SU-DHL-6 (cell line): Measurements from ENCODE around the gene EGR1.

Source experiments
- H2AFZ ChIP-seq: fragments of 200-600 bp; sonication (generic); 2 replicates; pipeline ENCODE4 v1.6.1; 2014; ENCODE audit warnings: low read depth, mild to moderate bottlenecking, moderate library complexity, mixed read lengths, antibody characterized with exemption, low read length; ENCODE audit not compliant: severe bottlenecking
- H3F3A ChIP-seq: fragments of 200-600 bp; shearing (Covaris generic); 2 replicates; pipeline ENCODE4 v1.6.0; 2016; ENCODE audit warnings: antibody characterized with exemption, mild to moderate bottlenecking; ENCODE audit not compliant: insufficient read depth
- H3K27ac ChIP-seq: fragments of 200-600 bp; sonication (generic); 2 replicates; pipeline ENCODE4 v1.5.1; 2016; ENCODE audit warnings: low read depth, mild to moderate bottlenecking, low read length, moderate library complexity, mixed read lengths
- H3K27me3 ChIP-seq: fragments of 200-600 bp; sonication (generic), shearing (Covaris generic); 2 replicates; pipeline ENCODE4 v1.6.0; 2014; ENCODE audit warnings: mild to moderate bottlenecking, low read length
- H3K36me3 ChIP-seq: fragments of 200-600 bp; sonication (generic); 2 replicates; pipeline ENCODE4 v1.6.1; 2014; ENCODE audit warnings: mild to moderate bottlenecking, low read length, mixed read lengths
- H3K4me2 ChIP-seq: fragments of 300-600, 200-600 bp; shearing (Covaris generic), sonication (generic); 2 replicates; pipeline ENCODE4 v1.6.0; 2014; ENCODE audit warnings: low read length, low read depth, mild to moderate bottlenecking; ENCODE audit not compliant: poor library complexity, severe bottlenecking
- H3K4me3 ChIP-seq: fragments of 200-600 bp; sonication (generic); 2 replicates; pipeline ENCODE4 v1.5.1; 2014; ENCODE audit warnings: antibody characterized with exemption, low read length, mild to moderate bottlenecking, mixed read lengths; ENCODE audit not compliant: insufficient read depth, poor library complexity, severe bottlenecking
- H3K79me2 ChIP-seq: fragments of 200-600 bp; sonication (generic); 2 replicates; pipeline ENCODE4 v1.6.1; 2014; ENCODE audit warnings: mild to moderate bottlenecking, low read length, moderate library complexity; ENCODE audit not compliant: insufficient read depth
- H3K9ac ChIP-seq: fragments of 200-600 bp; sonication (generic); 2 replicates; pipeline ENCODE4 v1.7.0; 2014; ENCODE audit warnings: mild to moderate bottlenecking, low read length
- H3K9me2 ChIP-seq: fragments of 200-600 bp; sonication (generic); replicated peaks from 2 replicates; pipeline ENCODE4 v1.6.1; 2014; ENCODE audit warnings: low read length; ENCODE audit not compliant: insufficient read depth
- H3K9me3 ChIP-seq: fragments of 200-600 bp; sonication (generic); 2 replicates; pipeline ENCODE4 v1.6.1; 2014; ENCODE audit warnings: low read length, mixed read lengths; ENCODE audit not compliant: insufficient read depth
- H4K20me1 ChIP-seq: fragments of 200-600 bp; sonication (generic); 2 replicates; pipeline ENCODE4 v1.6.1; 2014; ENCODE audit warnings: low read depth, mild to moderate bottlenecking, antibody characterized with exemption, low read length, moderate library complexity, mixed read lengths
- CTCF ChIP-seq: fragments of 200-600 bp; sonication (generic); IDR thresholded peaks from one replicate; pipeline ENCODE4 v1.5.1; 2017; ENCODE audit warnings: antibody characterized with exemption, mild to moderate bottlenecking, low read length, moderate library complexity; ENCODE audit not compliant: insufficient read depth, poor library complexity, severe bottlenecking
- EZH2phosphoT487 ChIP-seq: fragments of 200-600 bp; sonication (generic), shearing (Covaris generic); conservative IDR thresholded peaks from 2 replicates; pipeline ENCODE4 v1.6.1; 2018; ENCODE audit warnings: mild to moderate bottlenecking, antibody characterized with exemption, low read length, moderate library complexity, mixed read lengths

The EGR1 gene

DNA sequence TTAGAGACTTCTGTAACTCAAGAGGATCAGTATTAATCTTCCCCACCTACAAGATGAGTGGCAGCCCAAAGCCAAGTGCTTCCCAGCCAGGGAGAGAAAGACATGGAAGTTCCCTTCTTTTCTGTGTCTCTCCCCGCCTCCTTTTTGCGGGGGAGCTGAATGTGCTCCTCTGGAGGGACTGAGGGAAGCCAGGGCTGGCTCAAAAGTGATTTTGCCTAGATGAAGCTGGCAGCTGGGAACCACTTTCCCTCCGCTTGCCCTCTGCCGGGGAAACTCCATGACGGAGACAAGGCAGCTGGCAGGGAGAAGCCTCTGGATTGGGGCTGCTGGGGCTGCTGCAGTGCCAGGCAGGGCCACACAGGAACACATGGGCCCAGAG lies 24.4 kb downstream of the EGR1 start:
- no peaks in the 10 kb centered on the region for H3K36me3 ChIP-seq
- H3K4me2 ChIP-seq, result no peak overlapping the region
- H3K9ac ChIP-seq, result no peak overlapping the region
- H3K27me3 ChIP-seq, result no peaks in the 10 kb centered on the region
- H4K20me1 ChIP-seq, result no peaks in the 10 kb centered on the region
- H3K4me3 ChIP-seq, result no peak overlapping the region
- H3K79me2 ChIP-seq, result no peaks in the 10 kb centered on the region
- H3F3A ChIP-seq, result no peaks in the 10 kb centered on the region
- no peaks in the 10 kb centered on the region for H3K9me2 ChIP-seq
- no peak overlapping the region for H3K27ac ChIP-seq
- H3K9me3 ChIP-seq, result no peaks in the 10 kb centered on the region
- no peak overlapping the region for H2AFZ ChIP-seq
- no peak for TF ChIP-seq CTCF

DNA sequence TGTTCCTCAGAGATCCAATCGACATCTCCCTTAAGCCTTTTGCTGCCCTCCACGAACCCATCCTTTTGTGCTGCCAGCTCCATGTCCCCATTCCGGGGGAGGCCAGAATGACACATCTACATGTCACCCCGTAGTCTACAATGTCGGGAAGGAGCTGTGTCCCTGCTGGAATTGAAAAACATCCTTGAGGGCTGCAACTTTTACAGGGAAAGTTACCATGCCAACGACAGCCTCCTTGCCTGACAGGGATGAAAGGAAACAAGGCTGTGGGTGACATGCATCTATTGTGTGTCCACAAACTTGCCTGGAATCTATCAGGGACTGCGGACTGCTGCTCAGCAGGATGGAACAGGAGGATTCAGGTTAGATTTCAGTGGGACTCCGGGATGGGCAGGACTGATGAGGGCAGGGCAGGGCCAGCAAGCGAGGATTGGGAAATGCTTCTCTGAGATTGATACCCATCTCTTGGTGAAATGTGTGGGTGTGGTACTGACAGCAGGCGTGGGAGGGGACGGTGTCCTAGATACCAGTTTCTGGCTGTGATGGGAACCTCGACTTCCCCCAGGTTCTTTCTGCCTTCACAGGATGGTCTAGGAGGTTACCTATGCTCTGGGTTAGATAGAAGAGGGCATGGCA lies 25.5 kb downstream of the EGR1 start:
- no peaks in the 10 kb centered on the region for H3K27me3 ChIP-seq
- no peak overlapping the region for H2AFZ ChIP-seq
- TF ChIP-seq EZH2phosphoT487 (no peak), CTCF (no peak)
- H3K9me3 ChIP-seq, result no peaks in the 10 kb centered on the region
- H3K9me2 ChIP-seq, result no peaks in the 10 kb centered on the region
- no peak overlapping the region for H3K27ac ChIP-seq
- no peaks in the 10 kb centered on the region for H4K20me1 ChIP-seq
- no peaks in the 10 kb centered on the region for H3K36me3 ChIP-seq
- H3K4me3 ChIP-seq, result no peak overlapping the region
- H3K79me2 ChIP-seq, result no peaks in the 10 kb centered on the region
- no peak overlapping the region for H3K9ac ChIP-seq
- H3K4me2 ChIP-seq, result no peak overlapping the region
- H3F3A ChIP-seq, result no peaks in the 10 kb centered on the region

- no peaks in the 10 kb centered on the region for H3K9me3 ChIP-seq
- no peaks in the 10 kb centered on the region for H3K9me2 ChIP-seq
- no peaks in the 10 kb centered on the region for H4K20me1 ChIP-seq
- no peak overlapping the region for H2AFZ ChIP-seq
- H3F3A ChIP-seq, result no peaks in the 10 kb centered on the region
- H3K79me2 ChIP-seq, result no peaks in the 10 kb centered on the region
- H3K27me3 ChIP-seq, result no peaks in the 10 kb centered on the region
- H3K27ac ChIP-seq, result no peak overlapping the region
- peak overlapping the region; percentile 41 for H3K4me2 ChIP-seq
- H3K9ac ChIP-seq, result no peak overlapping the region; the same call in 1 of the 2 replicates
- TF ChIP-seq CTCF (no peak), EZH2phosphoT487 (no peak)
- H3K36me3 ChIP-seq, result no peaks in the 10 kb centered on the region
- H3K4me3 ChIP-seq, result no peak overlapping the region
Measured at GRCh38 chr5:138491284-138491648, 26.0 kb downstream of the EGR1 start.
